COR-L47 (cell line): ENCODE measurements around the gene SCIN.
"Not testable (repeated sequence)": the region's sequence is repeated elsewhere in the genome, so short reads cannot be mapped to it uniquely, and the experiment has no call there.

Source experiments
- DNase-seq: peaks from one replicate; lab custom pipeline; 2025; lab: John Stamatoyannopoulos, UW

SCIN gene

GRCh38 chr7:12570534-12571461, at the start of gene SCIN:
Gene SCIN, plus strand, starts transcription at chr7:12570720. Its CDS starts 67 bp downstream, at chr7:12570787.
- DNase-seq = peak; percentile 76

DNA sequence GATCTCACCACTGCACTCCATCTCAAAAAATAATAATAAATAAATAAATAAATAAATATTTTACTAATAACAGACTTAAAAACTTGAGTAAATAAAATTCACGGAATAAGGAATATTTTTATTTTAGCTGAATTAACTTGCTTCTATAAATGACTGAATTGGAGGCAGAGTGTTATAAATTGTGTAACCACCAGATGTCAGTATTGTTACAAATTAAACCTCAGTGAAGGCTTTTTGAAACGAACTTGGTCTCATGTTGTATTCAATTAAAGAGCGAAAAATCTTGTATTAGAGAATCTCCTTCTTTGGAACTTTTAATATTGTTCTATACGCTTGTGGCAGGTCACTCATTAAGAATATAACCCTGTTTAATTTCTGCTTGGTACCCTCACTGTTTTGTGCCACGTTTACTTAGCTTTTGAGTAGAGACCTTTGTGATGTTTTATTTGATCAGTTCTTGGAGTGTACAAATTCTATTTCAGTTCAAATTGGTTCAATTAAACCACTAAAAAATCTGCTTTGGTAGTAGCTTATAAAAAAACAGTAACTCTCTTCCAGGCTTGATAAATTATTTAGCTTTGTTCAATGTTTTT, 45.6 kb upstream of the SCIN start:
- peak; percentile 28 for DNase-seq

DNA sequence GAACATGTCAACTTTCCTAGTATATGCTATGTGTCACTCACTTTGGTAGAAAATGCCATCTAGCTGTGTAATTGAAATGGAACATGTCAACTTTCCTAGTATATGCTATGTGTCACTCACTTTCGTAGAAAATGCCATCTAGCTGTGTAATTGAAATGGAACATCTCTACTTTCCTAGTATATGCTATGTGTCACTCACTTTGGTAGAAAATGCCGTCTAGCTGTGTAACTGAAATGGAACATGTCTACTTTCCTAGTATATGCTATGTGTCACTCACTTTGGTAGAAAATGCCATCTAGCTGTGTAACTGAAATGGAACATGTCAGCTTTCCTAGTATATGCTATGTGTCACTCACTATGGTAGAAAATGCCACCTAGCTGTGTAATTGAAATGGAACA, 43.8 kb upstream of the SCIN start:
- DNase-seq = not testable (repeated sequence)

GRCh38 chr7:12527670-12528069, 42.9 kb upstream of the SCIN start:
- DNase-seq = not testable (repeated sequence)

- DNase-seq = no peak
These were observed 40.4 kb upstream of the SCIN start for GRCh38 chr7:12529971-12530710.

DNA sequence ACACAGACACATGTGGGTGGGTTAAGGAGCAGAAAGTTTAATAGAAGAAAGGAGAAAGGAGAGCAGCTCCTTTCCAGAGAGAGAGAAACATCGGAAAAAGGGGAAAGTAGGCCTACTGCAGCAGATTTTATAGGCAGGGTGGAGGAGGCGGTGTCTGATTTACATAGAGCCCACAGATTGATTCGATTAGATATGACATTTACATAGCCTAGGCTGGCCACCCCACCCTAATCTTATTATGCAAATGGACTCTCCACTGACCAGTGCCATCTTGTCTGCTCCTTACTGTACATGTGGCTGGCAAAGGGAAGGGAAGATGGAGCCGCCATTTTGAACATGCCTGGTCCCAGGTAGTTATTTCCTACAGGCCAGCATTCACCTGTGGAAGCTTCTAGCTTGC, 38.7 kb upstream of the SCIN start:
- DNase-seq = no peak

DNA sequence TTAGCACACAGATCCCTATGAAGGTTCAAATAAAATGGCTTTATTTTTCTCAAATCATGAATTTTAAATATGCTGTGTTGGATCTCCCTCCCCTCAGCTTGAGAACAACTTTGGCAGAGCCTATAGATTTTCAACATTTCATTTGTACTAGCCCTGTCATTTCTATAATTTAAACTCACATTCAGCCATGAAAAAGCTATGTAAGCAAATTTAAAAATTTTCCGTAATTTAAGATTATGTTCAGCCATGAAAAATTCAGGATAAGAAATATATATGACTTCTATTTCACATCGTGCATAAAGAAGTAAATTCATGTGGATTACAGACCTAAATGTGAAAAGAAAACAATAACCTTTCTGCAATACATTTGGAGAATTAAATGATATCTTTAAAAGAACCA, 36.5 kb upstream of the SCIN start:
- DNase-seq = no peak

- no peak for DNase-seq
These were observed 30.8 kb upstream of the SCIN start for GRCh38 chr7:12539681-12540080.

DNA sequence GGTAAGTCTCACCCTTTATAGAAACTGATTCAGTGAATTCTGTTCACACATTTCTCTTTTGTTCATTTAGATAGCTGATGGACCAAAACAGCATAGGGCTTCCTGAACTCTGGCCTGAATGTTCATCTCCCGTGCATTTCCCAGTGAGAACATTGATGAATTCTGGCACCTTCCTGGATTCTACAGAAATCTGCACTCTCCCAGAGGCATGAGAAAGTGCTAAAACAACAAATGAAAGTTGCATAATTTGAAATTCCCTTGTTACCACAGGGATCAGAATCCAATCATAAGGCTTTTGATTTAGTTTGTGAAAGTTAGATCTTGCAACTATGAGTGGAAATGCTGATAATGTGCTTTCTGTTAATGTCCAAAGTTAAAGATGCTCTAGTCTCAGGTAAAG, 29.7 kb upstream of the SCIN start:
- no peak for DNase-seq

DNA sequence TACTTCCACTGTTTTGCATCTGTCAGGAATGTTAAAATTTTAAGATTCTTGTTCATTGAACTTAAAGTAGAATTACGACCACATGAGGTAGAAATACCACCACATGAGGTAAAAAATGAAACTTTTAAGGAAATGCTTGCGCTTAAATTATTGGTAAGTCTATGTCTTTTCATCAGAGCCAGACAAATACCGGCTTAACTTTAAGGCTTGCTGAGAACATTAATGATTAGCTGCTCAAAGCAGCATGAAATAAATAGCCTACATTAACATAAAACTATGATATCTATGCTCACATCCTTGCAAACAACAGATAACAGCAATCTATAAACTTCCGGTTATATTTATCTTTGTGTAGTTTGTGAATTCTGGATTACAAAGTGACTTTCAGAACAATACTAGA, 26.9 kb upstream of the SCIN start:
- DNase-seq = no peak

- no peak for DNase-seq
These were observed 21.4 kb upstream of the SCIN start for GRCh38 chr7:12549106-12549505.

DNA sequence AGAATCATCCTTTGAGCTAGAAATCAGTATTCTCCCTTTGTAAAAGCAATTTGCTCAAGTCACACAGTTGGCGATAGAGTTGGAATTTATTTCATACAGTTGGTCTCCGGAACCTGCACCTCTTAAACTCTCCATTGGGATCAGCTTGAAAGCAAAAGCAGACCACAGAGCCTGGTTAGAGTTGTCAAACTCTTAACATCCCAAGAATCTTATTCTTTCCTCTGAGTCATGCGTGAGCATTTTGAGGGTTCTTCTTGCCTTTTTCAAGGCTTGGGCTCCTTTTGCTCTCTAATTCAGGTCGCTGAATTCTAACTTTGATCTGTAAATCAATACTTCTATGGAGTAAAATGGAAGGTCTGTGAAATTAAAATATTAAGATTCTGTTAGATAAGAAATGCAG, 19.6 kb upstream of the SCIN start:
- no peak for DNase-seq

- no peak for DNase-seq
These were observed 17.6 kb upstream of the SCIN start for GRCh38 chr7:12552876-12553275.

DNA sequence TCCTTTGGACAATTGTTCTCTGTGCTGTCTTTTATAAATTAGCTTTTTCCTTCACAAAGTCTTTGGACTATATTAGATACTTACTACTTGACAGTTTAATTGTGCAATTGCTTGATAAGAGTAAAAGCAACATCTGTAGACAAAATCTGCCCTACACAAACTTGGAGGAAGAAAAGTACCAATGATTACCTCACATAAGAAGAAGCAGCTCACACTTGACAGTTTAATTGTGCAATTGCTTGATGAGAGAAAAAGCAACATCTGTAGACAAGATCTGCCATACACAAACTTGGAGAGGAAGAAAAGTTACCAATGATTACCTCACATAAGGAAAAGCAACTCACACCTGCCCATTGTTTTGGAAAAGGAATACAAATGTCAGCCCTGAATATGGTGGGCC, 17.1 kb upstream of the SCIN start:
- no peak for DNase-seq

DNA sequence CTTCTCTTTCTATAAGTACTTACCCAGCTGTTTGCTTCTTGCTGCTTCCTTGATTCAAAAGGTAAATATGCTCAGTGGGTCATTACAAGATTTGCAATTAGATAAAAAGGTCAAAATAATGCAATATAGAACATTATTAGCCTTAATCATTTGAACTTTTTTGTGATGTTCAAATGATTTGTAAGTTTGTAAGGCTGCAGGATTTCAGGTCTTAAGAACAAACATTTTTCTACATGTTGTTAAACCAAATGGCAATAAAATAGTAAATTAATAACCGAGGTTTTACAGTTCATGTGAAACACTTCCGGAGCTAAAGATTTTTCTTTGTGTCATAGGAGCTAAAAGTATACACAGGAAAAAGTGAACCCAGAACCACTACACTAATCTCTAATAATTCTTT, 16.2 kb upstream of the SCIN start:
- DNase-seq = no peak

DNA sequence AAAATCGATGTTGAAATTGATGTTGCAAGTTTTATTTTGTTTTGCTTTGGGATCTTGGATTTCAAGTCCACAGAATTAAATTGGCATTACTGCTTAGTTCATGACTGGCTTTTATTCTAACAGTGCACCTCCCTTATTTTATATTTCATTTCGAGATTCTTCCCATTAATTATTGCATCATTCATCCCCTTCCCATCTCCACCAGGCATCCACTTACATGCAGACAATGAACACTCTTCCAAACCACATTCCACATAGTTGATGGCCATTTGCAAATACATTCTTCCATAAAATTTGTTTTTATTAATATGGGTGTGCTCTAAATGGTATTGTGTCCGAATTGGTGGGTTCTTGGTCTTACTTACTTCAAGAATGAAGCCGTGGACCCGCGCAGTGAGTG, 15.6 kb upstream of the SCIN start:
- no peak for DNase-seq

DNA sequence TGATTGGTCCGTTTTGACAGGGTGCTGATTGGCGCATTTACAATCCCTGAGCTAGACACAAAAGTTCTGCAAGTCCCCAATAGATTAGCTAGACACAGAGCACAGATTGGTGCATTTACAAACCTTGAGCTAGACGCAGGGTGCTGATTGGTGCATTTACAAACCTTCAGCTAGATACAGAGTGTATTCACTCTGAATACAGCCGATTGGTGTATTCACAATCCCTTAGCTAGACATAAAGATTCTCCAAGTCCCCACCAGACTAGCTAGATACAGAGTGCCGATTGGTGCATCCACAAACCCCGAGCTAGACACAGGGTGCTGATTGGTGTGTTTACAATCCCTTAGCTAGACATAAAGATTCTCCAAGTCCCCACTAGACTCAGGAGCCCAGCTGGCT, 14.8 kb upstream of the SCIN start:
- not testable (repeated sequence) for DNase-seq

DNA sequence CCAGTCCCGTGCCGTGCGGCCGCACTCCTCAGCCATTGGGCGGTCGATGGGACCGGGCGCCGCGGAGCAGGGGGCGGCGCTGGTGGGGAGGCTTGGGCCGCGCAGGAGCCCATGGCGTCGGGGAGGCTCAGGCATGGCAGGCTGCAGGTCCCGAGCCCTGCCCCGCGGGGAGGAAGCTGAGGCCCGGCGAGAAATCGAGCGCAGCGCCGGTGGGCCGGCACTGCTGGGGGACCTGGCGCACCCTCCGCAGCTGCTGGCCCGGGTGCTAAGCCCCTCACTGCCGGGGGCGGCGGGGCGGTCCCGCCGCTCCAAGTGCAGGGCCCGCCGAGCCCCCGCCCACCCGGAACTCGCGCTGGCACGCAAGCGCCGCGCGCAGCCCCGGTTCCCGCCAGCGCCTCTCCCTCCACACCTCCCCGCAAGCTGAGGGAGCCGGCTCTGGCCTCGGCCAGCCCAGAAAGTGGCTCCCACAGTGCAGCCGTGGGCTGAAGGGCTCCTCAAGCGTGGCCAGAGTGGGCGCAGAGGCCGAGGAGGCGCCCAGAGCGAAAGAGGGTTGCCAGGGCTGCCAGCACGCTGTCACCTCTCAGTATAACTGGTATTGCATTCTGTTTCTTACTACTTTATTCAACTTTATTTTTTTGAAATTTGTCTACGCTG, 14.3 kb upstream of the SCIN start:
- DNase-seq = not testable (repeated sequence)

GRCh38 chr7:12557282-12557681, 13.2 kb upstream of the SCIN start:
- no peak for DNase-seq

GRCh38 chr7:12564996-12565764, 5.3 kb upstream of the SCIN start:
- no peak for DNase-seq

DNA sequence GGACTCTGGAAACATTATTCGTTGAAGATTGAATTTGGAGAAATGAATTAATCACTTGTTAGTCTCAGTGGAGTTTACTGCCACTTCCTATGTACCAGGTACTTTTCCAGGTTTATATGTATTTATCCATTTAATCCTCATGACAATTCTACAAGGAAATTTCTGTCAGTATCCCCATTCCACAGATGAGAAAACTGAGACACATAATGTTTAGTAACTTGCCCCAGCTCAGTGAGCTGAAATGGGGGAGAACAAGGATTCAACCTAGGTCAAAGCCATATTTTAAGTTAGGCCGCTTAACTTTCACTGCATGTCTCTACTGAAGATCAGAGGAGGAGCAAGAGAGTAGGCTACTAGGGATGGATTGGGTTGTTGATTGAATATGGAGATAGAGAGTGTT, 4.6 kb upstream of the SCIN start:
- DNase-seq = no peak

- no peak for DNase-seq
These were observed 3.5 kb upstream of the SCIN start for GRCh38 chr7:12567015-12567414.
